GM23338 (cell line): ENCODE measurements around the gene GNAT1. TPM values are rescaled to one million over a fixed set of nuclear protein-coding genes. Genes with fewer than 3 reads are reported as not detected.

Experiments used
- ATAC-seq: fragments of 200-7000 bp; cut with Tn5 transposase; 3 replicates; pipeline ENCODE4 v1.9.1; 2020
- DNase-seq: peaks from one replicate; pipeline ENCODE4 v3.0.0-alpha.2; 2015; ENCODE audit warnings: low spot score
- H2AFZ ChIP-seq: fragments of 200-600 bp; sonication (generic); 2 replicates; pipeline ENCODE4 v1.8.0; 2016; ENCODE audit warnings: antibody characterized with exemption, mild to moderate bottlenecking, moderate library complexity
- H3F3A ChIP-seq: fragments of 200-600 bp; sonication (generic); replicated peaks from 2 replicates; pipeline ENCODE4 v1.8.0; 2017; ENCODE audit warnings: antibody characterized with exemption, mixed run types, low read depth
- H3K27ac ChIP-seq: fragments of 200-600 bp; sonication (generic); 2 replicates; pipeline ENCODE4 v1.6.1; 2016; ENCODE audit warnings: low read depth
- H3K27me3 ChIP-seq: fragments of 200-600 bp; sonication (generic); 2 replicates; pipeline ENCODE4 v1.8.0; 2016; ENCODE audit warnings: mild to moderate bottlenecking, mixed run types, moderate library complexity; ENCODE audit not compliant: insufficient read depth
- H3K36me3 ChIP-seq: fragments of 200-600 bp; sonication (generic); 2 replicates; pipeline ENCODE4 v1.8.0; 2016; ENCODE audit warnings: mild to moderate bottlenecking; ENCODE audit not compliant: insufficient read depth
- H3K4me1 ChIP-seq: fragments of 200-600 bp; sonication (generic); 2 replicates; pipeline ENCODE4 v1.8.0; 2016; ENCODE audit warnings: mild to moderate bottlenecking, moderate library complexity; ENCODE audit not compliant: insufficient read depth
- H3K4me2 ChIP-seq: fragments of 200-600 bp; sonication (generic); 2 replicates; pipeline ENCODE4 v1.7.1; 2017; ENCODE audit warnings: mixed run types
- H3K4me3 ChIP-seq: fragments of 200-600 bp; sonication (generic); 2 replicates; pipeline ENCODE4 v1.6.1; 2016; ENCODE audit warnings: mixed run types
- H3K79me2 ChIP-seq: fragments of 200-600 bp; sonication (generic); replicated peaks from 2 replicates; pipeline ENCODE4 v1.8.0; 2017; ENCODE audit warnings: mild to moderate bottlenecking; ENCODE audit not compliant: insufficient read depth
- H3K9me2 ChIP-seq: fragments of 200-600 bp; sonication (generic); 2 replicates; pipeline ENCODE4 v1.8.0; 2017; ENCODE audit not compliant: insufficient read depth
- H4K20me1 ChIP-seq: fragments of 200-600 bp; sonication (generic); replicated peaks from 2 replicates; pipeline ENCODE4 v1.8.0; 2017; ENCODE audit warnings: mild to moderate bottlenecking; ENCODE audit not compliant: insufficient read depth
- H3K27ac Mint-ChIP-seq: 2 replicates; pipeline ENCODE4 v1.8.0; 2020; ENCODE audit warnings: inconsistent platforms, mild to moderate bottlenecking, moderate library complexity, mixed read lengths
- H3K27me3 Mint-ChIP-seq: 3 replicates; pipeline ENCODE4 v1.8.0; 2022; ENCODE audit warnings: low read depth, mild to moderate bottlenecking, moderate library complexity, mixed read lengths, inconsistent platforms; ENCODE audit not compliant: insufficient read depth, poor library complexity
- H3K36me3 Mint-ChIP-seq: 3 replicates; pipeline ENCODE4 v1.8.0; 2021; ENCODE audit warnings: low read depth, mild to moderate bottlenecking, inconsistent platforms, moderate library complexity, mixed read lengths
- H3K4me1 Mint-ChIP-seq: 3 replicates; pipeline ENCODE4 v1.8.0; 2020; ENCODE audit warnings: mild to moderate bottlenecking, inconsistent platforms, mixed read lengths
- H3K4me3 Mint-ChIP-seq: 3 replicates; pipeline ENCODE4 v1.8.0; 2021; ENCODE audit warnings: moderate library complexity, mild to moderate bottlenecking, inconsistent platforms, mixed read lengths
- H3K9me3 Mint-ChIP-seq: 3 replicates; pipeline ENCODE4 v1.8.0; 2020; ENCODE audit warnings: moderate library complexity, mild to moderate bottlenecking, inconsistent platforms, mixed read lengths
- CREB1 ChIP-seq: fragments of 250-450 bp; sonication (Bioruptor Pico); IDR thresholded peaks from 2 replicates; pipeline ENCODE4 v1.5.0; 2020; ENCODE audit warnings: low read depth, mild to moderate bottlenecking, moderate library complexity
- EZH2 ChIP-seq: fragments of 200-600 bp; sonication (generic); IDR thresholded peaks from one replicate; pipeline ENCODE4 v1.8.0; 2017; ENCODE audit warnings: antibody characterized with exemption, mild to moderate bottlenecking, low read depth; ENCODE audit not compliant: unreplicated experiment
- EZH2phosphoT487 ChIP-seq: fragments of 200-600 bp; sonication (generic); IDR thresholded peaks from one replicate; pipeline ENCODE4 v1.8.1; 2018; ENCODE audit warnings: antibody characterized with exemption; ENCODE audit not compliant: unreplicated experiment
- JUNB ChIP-seq: IDR thresholded peaks from one replicate; pipeline ENCODE4 v1.6.1; 2016; ENCODE audit warnings: antibody characterized with exemption; ENCODE audit not compliant: unreplicated experiment
- NANOG ChIP-seq: IDR thresholded peaks from 2 replicates; pipeline ENCODE4 v1.6.1; 2016; ENCODE audit warnings: antibody characterized with exemption, borderline replicate concordance
- POLR2AphosphoS5 ChIP-seq: IDR thresholded peaks from 2 replicates; pipeline ENCODE4 v1.6.1; 2016; ENCODE audit warnings: antibody characterized with exemption, low read depth
- STAT1 ChIP-seq: IDR thresholded peaks from one replicate; pipeline ENCODE4 v1.6.1; 2016; ENCODE audit warnings: antibody characterized with exemption; ENCODE audit not compliant: unreplicated experiment
- ZNF114 ChIP-seq: fragments of 250-450 bp; sonication (Bioruptor Pico); IDR thresholded peaks from 2 replicates; pipeline ENCODE4 v1.5.0; 2020; ENCODE audit warnings: mild to moderate bottlenecking, moderate library complexity
- ZNF331 ChIP-seq: fragments of 250-450 bp; sonication (Bioruptor Pico); IDR thresholded peaks from 2 replicates; pipeline ENCODE4 v1.5.0; 2020; ENCODE audit warnings: low read depth, mild to moderate bottlenecking, moderate library complexity
- polyA plus RNA-seq: library from polyadenylated mRNA; unstranded; fragments of >200 nt; fragmentation: Nextera tagmentation; extraction: Ambion mirVana; gene quantifications from 2 replicates; pipeline ENCODE4 v1.2.1, GENCODE V29; 2016
- total RNA-seq: library from RNA; depleted of rRNA; stranded (reverse); fragments of >200 nt; shearing (Covaris generic); gene quantifications from 2 replicates; pipeline ENCODE4 v1.2.3, GENCODE V29; 2014
- TF ChIP-seq, protein P1 (sequence below): IDR thresholded peaks from one replicate; pipeline ENCODE4 v1.6.1; 2018; ENCODE audit warnings: antibody characterized with exemption; ENCODE audit not compliant: unreplicated experiment
- TF ChIP-seq, protein P2 (sequence below), 2 experiments: fragments of 200-600 bp in 1 of 2; sonication (generic) in 1 of 2; conservative IDR thresholded peaks; 2 replicates each; pipeline versions ENCODE4 v1.5.1 to v1.6.1; 2016 to 2017; ENCODE audit warnings: antibody characterized with exemption in 2 of 2, low read depth in 2 of 2, mild to moderate bottlenecking in 2 of 2, moderate library complexity in 1 of 2
- TF ChIP-seq, protein P3 (sequence below): fragments of 250-450 bp; sonication (Bioruptor Pico); IDR thresholded peaks from 2 replicates; pipeline ENCODE4 v1.5.0; 2020; ENCODE audit warnings: mild to moderate bottlenecking, moderate library complexity
- TF ChIP-seq, protein P4 (sequence below): IDR thresholded peaks from 2 replicates; pipeline ENCODE4 v1.6.1; 2016; ENCODE audit warnings: antibody characterized with exemption

GNAT1 gene
- total and polyA plus RNA-seq, 2 experiments from 2014 or later = not detected

DNA sequence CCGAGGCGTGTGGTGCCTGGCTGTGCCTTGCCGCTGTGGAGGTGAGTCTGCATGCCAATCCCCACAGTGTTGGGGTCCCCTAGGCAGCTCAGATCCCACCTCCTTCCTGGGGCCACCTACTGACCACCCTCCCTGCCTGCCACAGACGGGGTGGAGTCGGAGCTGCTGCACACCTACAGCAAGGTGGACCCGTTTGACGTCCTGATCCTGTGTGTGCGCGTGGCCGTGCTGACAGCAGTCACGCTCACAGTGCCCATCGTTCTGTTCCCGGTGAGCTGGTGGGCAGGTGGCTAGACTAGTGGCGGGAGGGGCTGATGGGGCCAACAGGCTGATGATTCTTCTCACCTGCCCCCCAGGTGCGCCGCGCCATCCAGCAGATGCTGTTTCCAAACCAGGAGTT lies 27.0 kb downstream of the GNAT1 start:
- Histone ChIP-seq H3K27ac (no peak overlapping the region), H3K27me3 (no peaks in the 10 kb centered on the region), H4K20me1 (no peaks in the 10 kb centered on the region), H3K4me2 (no peak overlapping the region), H3K79me2 (no peaks in the 10 kb centered on the region), H3K4me1 (no peaks in the 10 kb centered on the region), H3K4me3 (no peak overlapping the region), H3F3A (0 out of 2 replicates have a peak, but pooled peaks cover 7% of the 10 kb centered on the region), H2AFZ (no peak overlapping the region), H3K9me2 (no peaks in the 10 kb centered on the region), H3K36me3 (no peaks in the 10 kb centered on the region)
- TF ChIP-seq CREB1 (CRISPR knock-in tag) (no peak), POLR2AphosphoS5 (no peak), STAT1 (no peak), ZNF331 (no peak), NANOG (no peak), EZH2 (no peak), ZNF114 (CRISPR knock-in tag) (no peak), EZH2phosphoT487 (no peak), JUNB (no peak)
- TF ChIP-seq, protein P1, sequence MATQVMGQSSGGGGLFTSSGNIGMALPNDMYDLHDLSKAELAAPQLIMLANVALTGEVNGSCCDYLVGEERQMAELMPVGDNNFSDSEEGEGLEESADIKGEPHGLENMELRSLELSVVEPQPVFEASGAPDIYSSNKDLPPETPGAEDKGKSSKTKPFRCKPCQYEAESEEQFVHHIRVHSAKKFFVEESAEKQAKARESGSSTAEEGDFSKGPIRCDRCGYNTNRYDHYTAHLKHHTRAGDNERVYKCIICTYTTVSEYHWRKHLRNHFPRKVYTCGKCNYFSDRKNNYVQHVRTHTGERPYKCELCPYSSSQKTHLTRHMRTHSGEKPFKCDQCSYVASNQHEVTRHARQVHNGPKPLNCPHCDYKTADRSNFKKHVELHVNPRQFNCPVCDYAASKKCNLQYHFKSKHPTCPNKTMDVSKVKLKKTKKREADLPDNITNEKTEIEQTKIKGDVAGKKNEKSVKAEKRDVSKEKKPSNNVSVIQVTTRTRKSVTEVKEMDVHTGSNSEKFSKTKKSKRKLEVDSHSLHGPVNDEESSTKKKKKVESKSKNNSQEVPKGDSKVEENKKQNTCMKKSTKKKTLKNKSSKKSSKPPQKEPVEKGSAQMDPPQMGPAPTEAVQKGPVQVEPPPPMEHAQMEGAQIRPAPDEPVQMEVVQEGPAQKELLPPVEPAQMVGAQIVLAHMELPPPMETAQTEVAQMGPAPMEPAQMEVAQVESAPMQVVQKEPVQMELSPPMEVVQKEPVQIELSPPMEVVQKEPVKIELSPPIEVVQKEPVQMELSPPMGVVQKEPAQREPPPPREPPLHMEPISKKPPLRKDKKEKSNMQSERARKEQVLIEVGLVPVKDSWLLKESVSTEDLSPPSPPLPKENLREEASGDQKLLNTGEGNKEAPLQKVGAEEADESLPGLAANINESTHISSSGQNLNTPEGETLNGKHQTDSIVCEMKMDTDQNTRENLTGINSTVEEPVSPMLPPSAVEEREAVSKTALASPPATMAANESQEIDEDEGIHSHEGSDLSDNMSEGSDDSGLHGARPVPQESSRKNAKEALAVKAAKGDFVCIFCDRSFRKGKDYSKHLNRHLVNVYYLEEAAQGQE = no peak
- TF ChIP-seq, protein P2, sequence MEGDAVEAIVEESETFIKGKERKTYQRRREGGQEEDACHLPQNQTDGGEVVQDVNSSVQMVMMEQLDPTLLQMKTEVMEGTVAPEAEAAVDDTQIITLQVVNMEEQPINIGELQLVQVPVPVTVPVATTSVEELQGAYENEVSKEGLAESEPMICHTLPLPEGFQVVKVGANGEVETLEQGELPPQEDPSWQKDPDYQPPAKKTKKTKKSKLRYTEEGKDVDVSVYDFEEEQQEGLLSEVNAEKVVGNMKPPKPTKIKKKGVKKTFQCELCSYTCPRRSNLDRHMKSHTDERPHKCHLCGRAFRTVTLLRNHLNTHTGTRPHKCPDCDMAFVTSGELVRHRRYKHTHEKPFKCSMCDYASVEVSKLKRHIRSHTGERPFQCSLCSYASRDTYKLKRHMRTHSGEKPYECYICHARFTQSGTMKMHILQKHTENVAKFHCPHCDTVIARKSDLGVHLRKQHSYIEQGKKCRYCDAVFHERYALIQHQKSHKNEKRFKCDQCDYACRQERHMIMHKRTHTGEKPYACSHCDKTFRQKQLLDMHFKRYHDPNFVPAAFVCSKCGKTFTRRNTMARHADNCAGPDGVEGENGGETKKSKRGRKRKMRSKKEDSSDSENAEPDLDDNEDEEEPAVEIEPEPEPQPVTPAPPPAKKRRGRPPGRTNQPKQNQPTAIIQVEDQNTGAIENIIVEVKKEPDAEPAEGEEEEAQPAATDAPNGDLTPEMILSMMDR (conservative IDR thresholded peaks at IDR 0.05; ENCODE audit: low read depth in 2 of 2) = no peak
- TF ChIP-seq, protein P3, sequence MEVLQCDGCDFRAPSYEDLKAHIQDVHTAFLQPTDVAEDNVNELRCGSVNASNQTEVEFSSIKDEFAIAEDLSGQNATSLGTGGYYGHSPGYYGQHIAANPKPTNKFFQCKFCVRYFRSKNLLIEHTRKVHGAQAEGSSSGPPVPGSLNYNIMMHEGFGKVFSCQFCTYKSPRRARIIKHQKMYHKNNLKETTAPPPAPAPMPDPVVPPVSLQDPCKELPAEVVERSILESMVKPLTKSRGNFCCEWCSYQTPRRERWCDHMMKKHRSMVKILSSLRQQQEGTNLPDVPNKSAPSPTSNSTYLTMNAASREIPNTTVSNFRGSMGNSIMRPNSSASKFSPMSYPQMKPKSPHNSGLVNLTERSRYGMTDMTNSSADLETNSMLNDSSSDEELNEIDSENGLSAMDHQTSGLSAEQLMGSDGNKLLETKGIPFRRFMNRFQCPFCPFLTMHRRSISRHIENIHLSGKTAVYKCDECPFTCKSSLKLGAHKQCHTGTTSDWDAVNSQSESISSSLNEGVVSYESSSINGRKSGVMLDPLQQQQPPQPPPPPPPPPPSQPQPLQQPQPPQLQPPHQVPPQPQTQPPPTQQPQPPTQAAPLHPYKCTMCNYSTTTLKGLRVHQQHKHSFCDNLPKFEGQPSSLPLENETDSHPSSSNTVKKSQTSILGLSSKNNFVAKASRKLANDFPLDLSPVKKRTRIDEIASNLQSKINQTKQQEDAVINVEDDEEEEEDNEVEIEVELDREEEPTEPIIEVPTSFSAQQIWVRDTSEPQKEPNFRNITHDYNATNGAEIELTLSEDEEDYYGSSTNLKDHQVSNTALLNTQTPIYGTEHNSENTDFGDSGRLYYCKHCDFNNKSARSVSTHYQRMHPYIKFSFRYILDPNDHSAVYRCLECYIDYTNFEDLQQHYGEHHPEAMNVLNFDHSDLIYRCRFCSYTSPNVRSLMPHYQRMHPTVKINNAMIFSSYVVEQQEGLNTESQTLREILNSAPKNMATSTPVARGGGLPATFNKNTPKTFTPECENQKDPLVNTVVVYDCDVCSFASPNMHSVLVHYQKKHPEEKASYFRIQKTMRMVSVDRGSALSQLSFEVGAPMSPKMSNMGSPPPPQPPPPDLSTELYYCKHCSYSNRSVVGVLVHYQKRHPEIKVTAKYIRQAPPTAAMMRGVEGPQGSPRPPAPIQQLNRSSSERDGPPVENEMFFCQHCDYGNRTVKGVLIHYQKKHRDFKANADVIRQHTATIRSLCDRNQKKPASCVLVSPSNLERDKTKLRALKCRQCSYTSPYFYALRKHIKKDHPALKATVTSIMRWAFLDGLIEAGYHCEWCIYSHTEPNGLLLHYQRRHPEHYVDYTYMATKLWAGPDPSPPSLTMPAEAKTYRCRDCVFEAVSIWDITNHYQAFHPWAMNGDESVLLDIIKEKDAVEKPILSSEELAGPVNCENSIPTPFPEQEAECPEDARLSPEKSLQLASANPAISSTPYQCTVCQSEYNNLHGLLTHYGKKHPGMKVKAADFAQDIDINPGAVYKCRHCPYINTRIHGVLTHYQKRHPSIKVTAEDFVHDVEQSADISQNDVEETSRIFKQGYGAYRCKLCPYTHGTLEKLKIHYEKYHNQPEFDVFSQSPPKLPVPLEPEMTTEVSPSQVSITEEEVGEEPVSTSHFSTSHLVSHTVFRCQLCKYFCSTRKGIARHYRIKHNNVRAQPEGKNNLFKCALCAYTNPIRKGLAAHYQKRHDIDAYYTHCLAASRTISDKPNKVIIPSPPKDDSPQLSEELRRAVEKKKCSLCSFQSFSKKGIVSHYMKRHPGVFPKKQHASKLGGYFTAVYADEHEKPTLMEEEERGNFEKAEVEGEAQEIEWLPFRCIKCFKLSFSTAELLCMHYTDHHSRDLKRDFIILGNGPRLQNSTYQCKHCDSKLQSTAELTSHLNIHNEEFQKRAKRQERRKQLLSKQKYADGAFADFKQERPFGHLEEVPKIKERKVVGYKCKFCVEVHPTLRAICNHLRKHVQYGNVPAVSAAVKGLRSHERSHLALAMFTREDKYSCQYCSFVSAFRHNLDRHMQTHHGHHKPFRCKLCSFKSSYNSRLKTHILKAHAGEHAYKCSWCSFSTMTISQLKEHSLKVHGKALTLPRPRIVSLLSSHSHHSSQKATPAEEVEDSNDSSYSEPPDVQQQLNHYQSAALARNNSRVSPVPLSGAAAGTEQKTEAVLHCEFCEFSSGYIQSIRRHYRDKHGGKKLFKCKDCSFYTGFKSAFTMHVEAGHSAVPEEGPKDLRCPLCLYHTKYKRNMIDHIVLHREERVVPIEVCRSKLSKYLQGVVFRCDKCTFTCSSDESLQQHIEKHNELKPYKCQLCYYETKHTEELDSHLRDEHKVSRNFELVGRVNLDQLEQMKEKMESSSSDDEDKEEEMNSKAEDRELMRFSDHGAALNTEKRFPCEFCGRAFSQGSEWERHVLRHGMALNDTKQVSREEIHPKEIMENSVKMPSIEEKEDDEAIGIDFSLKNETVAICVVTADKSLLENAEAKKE (CRISPR knock-in tag) = no peak
- TF ChIP-seq, protein P4, sequence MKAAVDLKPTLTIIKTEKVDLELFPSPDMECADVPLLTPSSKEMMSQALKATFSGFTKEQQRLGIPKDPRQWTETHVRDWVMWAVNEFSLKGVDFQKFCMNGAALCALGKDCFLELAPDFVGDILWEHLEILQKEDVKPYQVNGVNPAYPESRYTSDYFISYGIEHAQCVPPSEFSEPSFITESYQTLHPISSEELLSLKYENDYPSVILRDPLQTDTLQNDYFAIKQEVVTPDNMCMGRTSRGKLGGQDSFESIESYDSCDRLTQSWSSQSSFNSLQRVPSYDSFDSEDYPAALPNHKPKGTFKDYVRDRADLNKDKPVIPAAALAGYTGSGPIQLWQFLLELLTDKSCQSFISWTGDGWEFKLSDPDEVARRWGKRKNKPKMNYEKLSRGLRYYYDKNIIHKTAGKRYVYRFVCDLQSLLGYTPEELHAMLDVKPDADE = no peak
- Mint-ChIP-seq H3K27me3 (peaks cover 10% of the 10 kb centered on the region), H3K4me3 (no peak overlapping the region), H3K36me3 (no peaks in the 10 kb centered on the region), H3K4me1 (no peaks in the 10 kb centered on the region), H3K9me3 (no peaks in the 10 kb centered on the region), H3K27ac (no peak overlapping the region)
- ATAC-seq (no peak), DNase-seq (no peak)
